ENCODE measurements around the gene PEX12. TPM values are rescaled to one million over a fixed set of nuclear protein-coding genes. Genes with fewer than 3 reads are reported as not detected.

Gene PEX12
- polyA plus RNA-seq, 2 of the 4 experiments (the other 2 are of a cell fraction): 4.7 to 11.2 TPM

DNA sequence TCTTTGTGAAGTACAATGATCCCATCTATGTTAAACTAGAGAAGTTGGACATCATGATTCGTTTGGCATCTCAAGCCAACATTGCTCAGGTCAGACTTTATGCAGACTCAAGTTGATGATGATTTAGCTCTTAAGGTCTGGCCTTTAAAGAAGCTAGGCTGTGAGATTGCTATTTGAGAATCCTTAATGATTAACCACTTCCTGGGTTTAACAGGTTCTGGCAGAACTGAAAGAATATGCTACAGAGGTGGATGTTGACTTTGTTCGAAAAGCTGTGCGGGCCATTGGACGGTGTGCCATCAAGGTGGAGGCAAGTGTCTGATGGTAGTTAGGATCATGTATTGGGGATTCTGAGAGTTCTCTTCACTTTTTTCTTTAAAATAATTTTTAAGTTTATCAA is 49.0 kb upstream of the PEX12 start:
- Histone ChIP-seq H3K4me3 (no peak overlapping the region), H3K9me3 (no peaks in the 10 kb centered on the region), H3K27ac (no peak overlapping the region), H3K4me2 (no peak overlapping the region), H3K4me1 (peaks cover 16% of the 10 kb centered on the region; the same call in 2 of the 3 replicates)
- DNase-seq (ENCODE audit: low read depth in 1 of 2, low spot score in 1 of 2) (no peak), ATAC-seq (no peak), FAIRE-seq (no peak)
- ChIA-PET CTCF (interaction anchor here (0.7 to 7.2 kb wide), 3 partner anchors 10 to 121 kb away, joined by 3 to 66 read pairs (median 20); no protein-coding TSS in a partner anchor), POLR2A (no interaction called here)
- TF ChIP-seq, protein P1, sequence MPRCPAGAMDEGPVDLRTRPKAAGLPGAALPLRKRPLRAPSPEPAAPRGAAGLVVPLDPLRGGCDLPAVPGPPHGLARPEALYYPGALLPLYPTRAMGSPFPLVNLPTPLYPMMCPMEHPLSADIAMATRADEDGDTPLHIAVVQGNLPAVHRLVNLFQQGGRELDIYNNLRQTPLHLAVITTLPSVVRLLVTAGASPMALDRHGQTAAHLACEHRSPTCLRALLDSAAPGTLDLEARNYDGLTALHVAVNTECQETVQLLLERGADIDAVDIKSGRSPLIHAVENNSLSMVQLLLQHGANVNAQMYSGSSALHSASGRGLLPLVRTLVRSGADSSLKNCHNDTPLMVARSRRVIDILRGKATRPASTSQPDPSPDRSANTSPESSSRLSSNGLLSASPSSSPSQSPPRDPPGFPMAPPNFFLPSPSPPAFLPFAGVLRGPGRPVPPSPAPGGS (IDR thresholded peaks at IDR 0.05): no peak
- TF ChIP-seq ZNF302 (CRISPR knock-in tag; IDR thresholded peaks at IDR 0.05): no peak
- no peak for TF ChIP-seq JUNB (IDR thresholded peaks at IDR 0.05)
- no peak for TF ChIP-seq HOXA7 (CRISPR knock-in tag; IDR thresholded peaks at IDR 0.05)
- TF ChIP-seq MYC (IDR thresholded peaks at IDR 0.05; ENCODE audit: borderline replicate concordance, low read length): no peak
- no peak for TF ChIP-seq RAD21 (conservative IDR thresholded peaks at IDR 0.05 in 1 of 2, IDR thresholded peaks at IDR 0.05 in 1 of 2)
- no peak for TF ChIP-seq HEYL (CRISPR knock-in tag; IDR thresholded peaks at IDR 0.05)
- no peak for TF ChIP-seq TFCP2L1 (CRISPR knock-in tag; IDR thresholded peaks at IDR 0.05)
- TF ChIP-seq JUN (IDR thresholded peaks at IDR 0.05): no peak
- TF ChIP-seq POLR2AphosphoS2 (conservative IDR thresholded peaks at IDR 0.05; ENCODE audit: low read length): no peak
- no peak for TF ChIP-seq BHLHE40 (IDR thresholded peaks at IDR 0.05; ENCODE audit: low read depth, low read length)
- no peak for TF ChIP-seq HOXB13 (CRISPR knock-in tag; IDR thresholded peaks at IDR 0.05; ENCODE audit: low read depth)
- no peak for TF ChIP-seq SREBF2 (IDR thresholded peaks at IDR 0.05)
- TF ChIP-seq, protein P2, sequence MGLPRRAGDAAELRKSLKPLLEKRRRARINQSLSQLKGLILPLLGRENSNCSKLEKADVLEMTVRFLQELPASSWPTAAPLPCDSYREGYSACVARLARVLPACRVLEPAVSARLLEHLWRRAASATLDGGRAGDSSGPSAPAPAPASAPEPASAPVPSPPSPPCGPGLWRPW (IDR thresholded peaks at IDR 0.05): no peak
- no peak for TF ChIP-seq CHD2 (IDR thresholded peaks at IDR 0.05; ENCODE audit: low read length, partially characterized antibody)
- WGBS (ENCODE audit: missing lambda C conversion rate): 83% methylated on average over 4 of the region's 4 CpGs

DNA sequence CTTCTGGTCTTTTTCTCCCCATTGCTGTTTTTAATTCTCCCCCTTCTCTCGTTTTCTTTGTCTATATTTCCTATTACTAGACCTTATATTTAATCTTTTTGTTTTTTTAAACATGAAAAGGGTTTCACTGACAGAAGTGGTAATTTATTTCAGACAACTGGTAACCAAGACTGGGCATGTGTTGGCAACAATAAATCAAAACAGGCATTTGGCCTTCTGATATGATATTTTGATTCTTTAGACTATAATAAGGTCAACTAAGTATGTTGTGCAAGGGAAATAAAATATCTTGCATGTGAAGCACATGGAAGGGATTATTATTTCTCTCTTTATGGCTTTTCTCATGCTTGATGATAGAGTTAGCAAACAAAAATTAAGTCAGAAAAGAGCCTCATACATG is 43.4 kb upstream of the PEX12 start:
- WGBS (ENCODE audit: missing lambda C conversion rate): 52% methylated on average over 1 of the region's 1 CpG
- no peak for TF ChIP-seq HOXB5 (CRISPR knock-in tag; IDR thresholded peaks at IDR 0.05)
- TF ChIP-seq, protein P3, sequence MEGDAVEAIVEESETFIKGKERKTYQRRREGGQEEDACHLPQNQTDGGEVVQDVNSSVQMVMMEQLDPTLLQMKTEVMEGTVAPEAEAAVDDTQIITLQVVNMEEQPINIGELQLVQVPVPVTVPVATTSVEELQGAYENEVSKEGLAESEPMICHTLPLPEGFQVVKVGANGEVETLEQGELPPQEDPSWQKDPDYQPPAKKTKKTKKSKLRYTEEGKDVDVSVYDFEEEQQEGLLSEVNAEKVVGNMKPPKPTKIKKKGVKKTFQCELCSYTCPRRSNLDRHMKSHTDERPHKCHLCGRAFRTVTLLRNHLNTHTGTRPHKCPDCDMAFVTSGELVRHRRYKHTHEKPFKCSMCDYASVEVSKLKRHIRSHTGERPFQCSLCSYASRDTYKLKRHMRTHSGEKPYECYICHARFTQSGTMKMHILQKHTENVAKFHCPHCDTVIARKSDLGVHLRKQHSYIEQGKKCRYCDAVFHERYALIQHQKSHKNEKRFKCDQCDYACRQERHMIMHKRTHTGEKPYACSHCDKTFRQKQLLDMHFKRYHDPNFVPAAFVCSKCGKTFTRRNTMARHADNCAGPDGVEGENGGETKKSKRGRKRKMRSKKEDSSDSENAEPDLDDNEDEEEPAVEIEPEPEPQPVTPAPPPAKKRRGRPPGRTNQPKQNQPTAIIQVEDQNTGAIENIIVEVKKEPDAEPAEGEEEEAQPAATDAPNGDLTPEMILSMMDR (IDR thresholded peaks at IDR 0.05): no peak
- TF ChIP-seq RCOR1 (IDR thresholded peaks at IDR 0.05; ENCODE audit: low read depth, low read length): no peak
- TF ChIP-seq, protein P1 (IDR thresholded peaks at IDR 0.05): no peak
- no peak for TF ChIP-seq NFE2L2 (conservative IDR thresholded peaks at IDR 0.05; ENCODE audit: low read length)
- TF ChIP-seq FOXS1 (CRISPR knock-in tag; IDR thresholded peaks at IDR 0.05): no peak
- no peak for TF ChIP-seq JUNB (IDR thresholded peaks at IDR 0.05)
- TF ChIP-seq, protein P4, sequence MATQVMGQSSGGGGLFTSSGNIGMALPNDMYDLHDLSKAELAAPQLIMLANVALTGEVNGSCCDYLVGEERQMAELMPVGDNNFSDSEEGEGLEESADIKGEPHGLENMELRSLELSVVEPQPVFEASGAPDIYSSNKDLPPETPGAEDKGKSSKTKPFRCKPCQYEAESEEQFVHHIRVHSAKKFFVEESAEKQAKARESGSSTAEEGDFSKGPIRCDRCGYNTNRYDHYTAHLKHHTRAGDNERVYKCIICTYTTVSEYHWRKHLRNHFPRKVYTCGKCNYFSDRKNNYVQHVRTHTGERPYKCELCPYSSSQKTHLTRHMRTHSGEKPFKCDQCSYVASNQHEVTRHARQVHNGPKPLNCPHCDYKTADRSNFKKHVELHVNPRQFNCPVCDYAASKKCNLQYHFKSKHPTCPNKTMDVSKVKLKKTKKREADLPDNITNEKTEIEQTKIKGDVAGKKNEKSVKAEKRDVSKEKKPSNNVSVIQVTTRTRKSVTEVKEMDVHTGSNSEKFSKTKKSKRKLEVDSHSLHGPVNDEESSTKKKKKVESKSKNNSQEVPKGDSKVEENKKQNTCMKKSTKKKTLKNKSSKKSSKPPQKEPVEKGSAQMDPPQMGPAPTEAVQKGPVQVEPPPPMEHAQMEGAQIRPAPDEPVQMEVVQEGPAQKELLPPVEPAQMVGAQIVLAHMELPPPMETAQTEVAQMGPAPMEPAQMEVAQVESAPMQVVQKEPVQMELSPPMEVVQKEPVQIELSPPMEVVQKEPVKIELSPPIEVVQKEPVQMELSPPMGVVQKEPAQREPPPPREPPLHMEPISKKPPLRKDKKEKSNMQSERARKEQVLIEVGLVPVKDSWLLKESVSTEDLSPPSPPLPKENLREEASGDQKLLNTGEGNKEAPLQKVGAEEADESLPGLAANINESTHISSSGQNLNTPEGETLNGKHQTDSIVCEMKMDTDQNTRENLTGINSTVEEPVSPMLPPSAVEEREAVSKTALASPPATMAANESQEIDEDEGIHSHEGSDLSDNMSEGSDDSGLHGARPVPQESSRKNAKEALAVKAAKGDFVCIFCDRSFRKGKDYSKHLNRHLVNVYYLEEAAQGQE (IDR thresholded peaks at IDR 0.05): no peak
- Histone ChIP-seq H3K4me3 (no peak overlapping the region), H3K4me2 (no peak overlapping the region), H3K4me1 (peaks cover 2% of the 10 kb centered on the region; the same call in 2 of the 3 replicates), H3K27ac (no peak overlapping the region), H3K9me3 (no peaks in the 10 kb centered on the region)
- ChIA-PET POLR2A (no interaction called here), CTCF (interaction anchor here (0.6 to 7.2 kb wide), 2 partner anchors 9 to 31 kb away, joined by 4 to 66 read pairs; no protein-coding TSS in a partner anchor)
- peak; percentile 88 for FAIRE-seq
- no peak for ATAC-seq
- no peak for DNase-seq (ENCODE audit: low read depth in 1 of 2, low spot score in 1 of 2)
